ENCODE data around the gene KY.
"Not testable (repeated sequence)": the region's sequence is repeated elsewhere in the genome, so short reads cannot be mapped to it uniquely, and the experiment has no call there.

Gene KY

DNA sequence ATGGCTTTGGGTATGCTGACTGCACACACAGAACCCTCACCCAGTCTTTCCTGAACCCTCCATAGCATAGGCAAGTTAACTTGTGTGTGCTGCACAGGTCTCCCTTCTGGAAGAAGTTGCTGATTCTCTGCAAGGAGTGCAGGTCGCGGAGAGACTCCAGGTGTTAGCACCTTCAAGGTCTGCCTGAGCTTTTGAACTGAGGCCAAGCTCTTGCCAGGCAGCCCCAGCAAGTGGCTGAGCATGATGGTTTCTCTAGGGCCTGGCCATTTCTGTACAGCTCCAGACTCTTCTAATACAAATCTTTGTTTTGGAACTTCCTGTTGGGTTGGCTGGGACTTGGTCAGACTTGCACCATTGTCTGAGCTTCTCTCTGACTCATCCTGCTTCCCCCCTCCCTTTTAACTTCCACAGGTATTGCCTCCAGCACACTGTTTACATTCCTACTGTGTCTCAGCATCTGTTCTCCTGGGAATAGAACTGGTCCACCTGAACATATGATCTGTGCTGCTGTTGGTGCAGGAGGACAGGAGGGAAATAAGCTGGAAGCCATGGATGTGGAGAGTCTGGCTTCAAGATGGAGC is 53.3 kb downstream of the KY start:
- Histone ChIP-seq H3K36me3 (ENCODE audit: control insufficient read depth, insufficient read depth, low read length) (no peaks in the 10 kb centered on the region), H3K27me3 (replicated peaks; ENCODE audit: control insufficient read depth, insufficient read depth, low read length) (no peaks in the 10 kb centered on the region), H3K4me3 (replicated peaks; ENCODE audit: low read depth, low read length) (no peak overlapping the region)
- TF ChIP-seq, protein P1, sequence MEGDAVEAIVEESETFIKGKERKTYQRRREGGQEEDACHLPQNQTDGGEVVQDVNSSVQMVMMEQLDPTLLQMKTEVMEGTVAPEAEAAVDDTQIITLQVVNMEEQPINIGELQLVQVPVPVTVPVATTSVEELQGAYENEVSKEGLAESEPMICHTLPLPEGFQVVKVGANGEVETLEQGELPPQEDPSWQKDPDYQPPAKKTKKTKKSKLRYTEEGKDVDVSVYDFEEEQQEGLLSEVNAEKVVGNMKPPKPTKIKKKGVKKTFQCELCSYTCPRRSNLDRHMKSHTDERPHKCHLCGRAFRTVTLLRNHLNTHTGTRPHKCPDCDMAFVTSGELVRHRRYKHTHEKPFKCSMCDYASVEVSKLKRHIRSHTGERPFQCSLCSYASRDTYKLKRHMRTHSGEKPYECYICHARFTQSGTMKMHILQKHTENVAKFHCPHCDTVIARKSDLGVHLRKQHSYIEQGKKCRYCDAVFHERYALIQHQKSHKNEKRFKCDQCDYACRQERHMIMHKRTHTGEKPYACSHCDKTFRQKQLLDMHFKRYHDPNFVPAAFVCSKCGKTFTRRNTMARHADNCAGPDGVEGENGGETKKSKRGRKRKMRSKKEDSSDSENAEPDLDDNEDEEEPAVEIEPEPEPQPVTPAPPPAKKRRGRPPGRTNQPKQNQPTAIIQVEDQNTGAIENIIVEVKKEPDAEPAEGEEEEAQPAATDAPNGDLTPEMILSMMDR (IDR thresholded peaks at IDR 0.05; ENCODE audit: insufficient read depth, low read length, poor library complexity, severe bottlenecking), result no peak
- no peak for DNase-seq (ENCODE audit: extremely low read depth, insufficient read length)

DNA sequence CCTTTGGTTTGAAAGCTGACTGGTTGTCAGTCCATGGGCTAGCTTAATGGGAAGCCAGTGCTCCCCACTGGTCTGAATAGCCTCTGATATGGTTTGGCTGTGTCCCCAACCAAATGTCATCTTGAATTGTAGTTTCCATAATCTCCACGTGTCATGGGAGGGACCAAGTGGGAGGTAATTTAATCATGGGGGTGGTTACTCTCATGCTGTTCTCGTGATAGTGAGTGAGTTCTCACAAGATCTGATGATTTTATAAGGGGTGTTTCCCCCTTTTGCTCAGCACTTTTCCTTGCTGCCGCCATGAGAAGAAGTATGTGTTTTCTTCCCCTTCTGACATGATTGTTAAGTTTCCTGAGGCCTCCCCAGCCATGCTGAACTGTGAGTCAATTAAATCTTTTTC is 55.8 kb downstream of the KY start:
- DNase-seq (ENCODE audit: extremely low read depth, insufficient read length); H3K27me3 ChIP-seq (replicated peaks; ENCODE audit: control insufficient read depth, insufficient read depth, low read length); H3K4me3 ChIP-seq (replicated peaks; ENCODE audit: low read depth, low read length); H3K36me3 ChIP-seq (ENCODE audit: control insufficient read depth, insufficient read depth, low read length): not testable (repeated sequence)

DNA sequence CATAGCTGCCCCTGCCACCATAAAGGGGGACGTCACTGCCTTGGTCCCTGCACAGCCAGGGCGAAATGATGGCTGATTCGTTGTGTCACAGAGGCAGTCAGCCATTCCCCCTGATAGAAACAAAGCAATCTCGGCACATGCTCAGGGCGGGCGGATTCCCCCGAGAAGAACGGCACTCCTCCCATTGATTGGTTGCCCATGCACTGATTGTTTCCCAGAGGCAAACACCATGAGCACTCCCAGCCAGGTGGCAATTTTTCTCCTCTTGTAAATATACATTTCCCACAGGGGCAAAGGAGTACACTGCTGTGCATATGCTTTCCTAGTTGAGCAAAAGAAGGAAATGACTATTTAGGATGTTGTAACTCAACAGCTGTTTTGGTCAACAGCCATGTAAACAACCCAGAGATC is 56.5 kb downstream of the KY start:
- Histone ChIP-seq H3K27me3 (replicated peaks; ENCODE audit: control insufficient read depth, insufficient read depth, low read length) (no peaks in the 10 kb centered on the region), H3K36me3 (ENCODE audit: control insufficient read depth, insufficient read depth, low read length) (no peaks in the 10 kb centered on the region), H3K4me3 (replicated peaks; ENCODE audit: low read depth, low read length) (no peak overlapping the region)
- DNase-seq (ENCODE audit: extremely low read depth, insufficient read length), result no peak
- TF ChIP-seq, protein P1 (IDR thresholded peaks at IDR 0.05; ENCODE audit: insufficient read depth, low read length, poor library complexity, severe bottlenecking), result no peak

DNA sequence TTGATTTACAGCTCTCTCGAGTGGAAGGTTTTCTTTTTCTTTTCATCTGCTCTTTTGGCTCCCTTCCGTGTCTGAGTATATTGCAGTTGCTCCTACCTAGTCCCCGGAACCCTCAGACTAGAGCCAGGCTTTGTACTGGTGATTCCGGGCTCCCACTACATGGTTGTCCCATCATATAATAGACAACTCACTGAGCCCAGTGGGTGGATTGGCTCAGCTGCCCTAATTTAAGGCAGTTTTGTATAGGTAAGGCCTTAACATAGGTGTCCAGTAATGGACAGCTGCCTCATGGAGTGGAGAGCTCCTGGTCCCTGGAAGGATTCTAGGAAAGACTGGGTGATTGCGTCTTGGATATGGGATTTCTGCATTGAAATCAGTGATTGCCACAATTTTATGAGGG is 58.0 kb downstream of the KY start:
- TF ChIP-seq, protein P1 (IDR thresholded peaks at IDR 0.05; ENCODE audit: insufficient read depth, low read length, poor library complexity, severe bottlenecking), result no peak
- DNase-seq (ENCODE audit: extremely low read depth, insufficient read length), result no peak

DNA sequence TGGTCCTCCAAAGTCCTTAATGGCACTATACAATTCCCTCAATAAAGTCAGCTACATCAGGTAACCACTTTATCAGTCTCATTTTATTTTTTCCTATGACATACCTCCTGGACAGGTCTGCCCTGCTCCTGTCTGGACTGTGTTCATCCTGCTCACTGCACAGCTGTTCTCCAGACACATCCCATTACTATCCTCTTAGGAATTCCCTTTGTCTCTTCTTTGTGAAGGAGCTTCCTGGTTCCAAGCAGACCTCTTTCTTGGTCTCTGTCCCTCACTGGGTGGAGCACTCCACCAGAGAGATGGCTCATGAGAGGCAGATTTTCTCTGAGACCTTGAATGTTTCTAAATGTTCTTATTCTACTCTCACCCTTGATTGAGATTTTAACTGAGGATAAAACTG is 60.1 kb downstream of the KY start:
- TF ChIP-seq, protein P1 (IDR thresholded peaks at IDR 0.05; ENCODE audit: insufficient read depth, low read length, poor library complexity, severe bottlenecking), result no peak
- DNase-seq (ENCODE audit: extremely low read depth, insufficient read length), result no peak
- Histone ChIP-seq H3K27me3 (replicated peaks; ENCODE audit: control insufficient read depth, insufficient read depth, low read length) (no peaks in the 10 kb centered on the region), H3K4me3 (replicated peaks; ENCODE audit: low read depth, low read length) (no peak overlapping the region), H3K36me3 (ENCODE audit: control insufficient read depth, insufficient read depth, low read length) (no peaks in the 10 kb centered on the region)

More for the DNA sequence above, 58.0 kb downstream of the KY start:
- no peaks in the 10 kb centered on the region for H3K27me3 ChIP-seq (replicated peaks; ENCODE audit: control insufficient read depth, insufficient read depth, low read length)
- H3K4me3 ChIP-seq (replicated peaks; ENCODE audit: low read depth, low read length), result no peak overlapping the region
- H3K36me3 ChIP-seq (ENCODE audit: control insufficient read depth, insufficient read depth, low read length), result no peaks in the 10 kb centered on the region

DNA sequence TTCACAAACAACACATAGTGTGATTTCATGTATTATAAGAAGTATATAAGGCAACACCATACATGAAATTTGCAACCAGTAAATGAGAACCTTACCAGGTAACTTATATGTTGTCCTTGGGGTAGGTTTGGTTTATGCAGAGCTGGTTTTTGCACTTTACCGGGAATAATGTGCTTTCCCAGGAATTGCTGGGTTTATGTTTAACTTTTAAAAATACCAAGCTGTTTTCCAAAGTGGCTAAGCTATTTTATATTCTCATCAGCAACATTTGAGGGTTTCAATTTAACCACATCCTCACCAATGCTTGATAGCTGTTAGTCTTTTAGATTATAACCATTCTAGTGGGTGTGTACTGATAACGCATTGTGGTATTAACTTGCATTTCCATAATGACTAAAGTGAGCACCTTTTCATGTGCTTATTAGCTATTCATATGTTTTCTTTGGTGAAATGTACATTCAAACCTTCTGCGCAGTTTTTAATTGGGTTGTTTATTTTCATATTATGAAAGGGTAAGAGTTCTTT is 71.6 kb downstream of the KY start:
- no peak for DNase-seq (ENCODE audit: extremely low read depth, insufficient read length)
- TF ChIP-seq, protein P1 (IDR thresholded peaks at IDR 0.05; ENCODE audit: insufficient read depth, low read length, poor library complexity, severe bottlenecking), result no peak
- no peaks in the 10 kb centered on the region for H3K27me3 ChIP-seq (replicated peaks; ENCODE audit: control insufficient read depth, insufficient read depth, low read length)
- no peak overlapping the region for H3K4me3 ChIP-seq (replicated peaks; ENCODE audit: low read depth, low read length)
- H3K36me3 ChIP-seq (ENCODE audit: control insufficient read depth, insufficient read depth, low read length), result no peaks in the 10 kb centered on the region
